ENCODE measurements around the gene HOXD9.

Gene HOXD9

GRCh38 chr2:176139661-176140512, 17.4 kb downstream of the HOXD9 start:
- DNase-seq, result peak in 1 of 2 experiments; percentile 32

GRCh38 chr2:176140513-176141317, 18.2 kb downstream of the HOXD9 start:
- peak; percentile 72 to 92 for DNase-seq

- DNase-seq, result no peak
Measured at GRCh38 chr2:176142281-176142680, 19.8 kb downstream of the HOXD9 start.

- no peak for DNase-seq
Measured at GRCh38 chr2:176145085-176145969, 22.8 kb downstream of the HOXD9 start.

- DNase-seq, result no peak
Measured at GRCh38 chr2:176146101-176146500, 23.6 kb downstream of the HOXD9 start.

GRCh38 chr2:176146645-176147044, 24.1 kb downstream of the HOXD9 start:
- no peak for DNase-seq

GRCh38 chr2:176147210-176147799, 24.8 kb downstream of the HOXD9 start:
- no peak for DNase-seq

- DNase-seq, result no peak
Measured at GRCh38 chr2:176147800-176148496, 25.4 kb downstream of the HOXD9 start.

GRCh38 chr2:176148751-176149421, 26.4 kb downstream of the HOXD9 start:
- no peak for DNase-seq

- DNase-seq, result no peak
Measured at GRCh38 chr2:176149481-176149938, 27.0 kb downstream of the HOXD9 start.

- DNase-seq, result no peak
Measured at GRCh38 chr2:176149939-176150583, 27.5 kb downstream of the HOXD9 start.

- DNase-seq, result no peak
Measured at GRCh38 chr2:176150584-176151441, 28.3 kb downstream of the HOXD9 start.

GRCh38 chr2:176151442-176152287, 29.1 kb downstream of the HOXD9 start, which contains the start of gene HOXD4:
TSS of gene HOXD4 (plus strand) at chr2:176151550. CDS start at chr2:176151634, 84 bp downstream.
- DNase-seq, result peak in 1 of 2 experiments; percentile 48

- DNase-seq, result peak in 1 of 2 experiments; percentile 12
Measured at GRCh38 chr2:176152350-176153181, 30.0 kb downstream of the HOXD9 start.

GRCh38 chr2:176154576-176155252, 32.2 kb downstream of the HOXD9 start:
- no peak for DNase-seq

- DNase-seq, result no peak
Measured at GRCh38 chr2:176155356-176156044, 33.0 kb downstream of the HOXD9 start.
